Transverse colon (tissue), 4 donors: ENCODE data around the gene SLC49A3. TPM values are rescaled to one million over a fixed set of nuclear protein-coding genes. Genes with fewer than 3 reads are reported as not detected.

Source experiments
- DNase-seq: peaks from one replicate; pipeline ENCODE4 v3.0.0-alpha.2; 2019
- H3K27ac ChIP-seq, 4 donors: fragments of 200-600 bp; sonication (generic); 2 replicates each; pipeline ENCODE4 v1.5.1; 2016 to 2018; ENCODE audit warnings: inconsistent platforms in 4 of 4
- H3K27me3 ChIP-seq: fragments of 200-600 bp; sonication (generic); 2 replicates; pipeline ENCODE4 v1.5.1; 2017; ENCODE audit warnings: inconsistent platforms
- H3K36me3 ChIP-seq, 4 donors: fragments of 200-600 bp; sonication (generic); 2 replicates each; pipeline ENCODE4 v1.5.1; 2017 to 2019; ENCODE audit warnings: inconsistent platforms in 4 of 4
- H3K4me1 ChIP-seq, 4 donors: fragments of 200-600 bp; sonication (generic); 2 replicates each; pipeline ENCODE4 v1.5.1; 2017 to 2020; ENCODE audit warnings: inconsistent platforms in 4 of 4
- H3K4me3 ChIP-seq, 4 donors: fragments of 200-600 bp; sonication (generic); 1 replicate in 1 of 4; 2 replicates in 3 of 4; pipeline versions ENCODE4 v1.5.1 to v1.6.1; 2017 to 2019; ENCODE audit warnings: inconsistent platforms in 4 of 4
- H3K9me3 ChIP-seq, 2 donors: fragments of 200-600 bp; sonication (generic); 2 replicates each; pipeline ENCODE4 v1.5.1; 2017 to 2019; ENCODE audit warnings: inconsistent platforms in 2 of 2
- EP300 ChIP-seq: sonication (generic); formaldehyde crosslinking; IDR thresholded peaks from one replicate; pipeline ENCODE4 v1.6.1; 2017; ENCODE audit warnings: antibody characterized with exemption, low read depth
- POLR2A ChIP-seq: fragments of 450-650 bp; IDR thresholded peaks from one replicate; pipeline ENCODE4 v1.6.1; 2016; ENCODE audit warnings: antibody characterized with exemption, mild to moderate bottlenecking, moderate library complexity
- POLR2AphosphoS5 ChIP-seq, 3 donors: sonication (generic); formaldehyde crosslinking; IDR thresholded peaks; one replicate each; pipeline ENCODE4 v1.6.1; 2016; ENCODE audit warnings: antibody characterized with exemption in 3 of 3
- WGBS, 2 donors: methylation state at CpG; one replicate each; pipeline ENCODE4 v1.1.5; 2018; ENCODE audit warnings: low coverage in 1 of 2; 5-methylcytosine and 5-hydroxymethylcytosine counted together
- in situ Hi-C, 4 donors: fragments of 200-750 bp; cut with MboI; loops; one replicate each; pipeline versions ENCODE4 v1.15.0 to v1.15.1; 2017; ENCODE audit warnings: low sequenced_read_pairs in 3 of 4, low pct_ligation_motif_present in 1 of 4, low pct_unique_long_range_greater_than_20kb in 1 of 4
- intact Hi-C: fragments of 100-400 bp; cut with DNase I; formaldehyde crosslinking; loops from one replicate; pipeline ENCODE4 v1.15.1; 2023; ENCODE audit warnings: low total_unique reads
- total RNA-seq, 4 donors: library from RNA; depleted of rRNA; stranded (reverse); fragments of >200 nt; gene quantifications; one replicate each; pipeline ENCODE4 v1.1.0, GENCODE V29; 2016
- TF ChIP-seq, protein P1 (sequence below), 5 experiments: fragments of 200-600 bp in 3 of 5; fragments of 450-650 bp in 2 of 5; sonication (generic) in 3 of 5; IDR thresholded peaks; 1 replicate in 2 of 5; 2 replicates in 3 of 5; pipeline ENCODE4 v1.5.1; 2016 to 2017; ENCODE audit warnings: antibody characterized with exemption in 5 of 5, inconsistent platforms in 3 of 5, mild to moderate bottlenecking in 2 of 5, moderate library complexity in 1 of 5

SLC49A3 gene
- total RNA-seq, 4 donors from 2014 or later = 1.2 to 17.6 (median 9.2) TPM

DNA sequence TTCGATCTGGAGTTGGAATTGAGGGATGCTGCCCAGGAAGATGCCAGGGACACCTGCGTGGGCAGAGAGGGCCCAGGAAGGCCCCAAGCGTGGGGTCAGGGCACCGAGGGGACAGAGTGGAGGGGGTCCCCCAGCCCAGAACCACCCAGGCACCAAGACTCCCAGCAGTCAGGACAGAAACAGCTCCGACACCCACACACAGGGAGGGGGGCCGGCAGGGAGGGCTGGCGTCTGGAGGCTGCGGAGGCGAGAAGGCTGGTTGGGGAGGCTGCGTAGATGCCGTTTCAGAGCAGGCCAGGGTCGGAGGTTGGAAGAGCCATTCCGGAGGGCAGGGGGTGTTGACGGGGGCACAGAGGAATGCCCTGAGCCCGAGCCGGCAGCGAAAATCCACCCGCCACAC lies 38.5 kb downstream of the SLC49A3 start:
- H3K27ac ChIP-seq = no peak overlapping the region
- no peak for DNase-seq
- 78 to 82% methylated on average over 4 to 18 of the region's 18 CpGs for WGBS, 2 donors
- peaks cover 67% of the 10 kb centered on the region for H3K27me3 ChIP-seq
- no peaks in the 10 kb centered on the region for H3K36me3 ChIP-seq
- TF ChIP-seq EP300 = no peak
- no peaks in the 10 kb centered on the region for H3K4me1 ChIP-seq
- in situ Hi-C loops = no loop called here
- intact Hi-C loops = no loop called here
- H3K4me3 ChIP-seq = no peak overlapping the region
- H3K9me3 ChIP-seq = no peaks in the 10 kb centered on the region

GRCh38 chr4:649751-650310 lies 39.1 kb downstream of the SLC49A3 start:
- Histone ChIP-seq H3K9me3 (no peaks in the 10 kb centered on the region), H3K27ac (no peak overlapping the region), H3K4me1 (no peaks in the 10 kb centered on the region), H3K4me3 (no peak overlapping the region), H3K36me3 (no peaks in the 10 kb centered on the region), H3K27me3 (peaks cover 60% of the 10 kb centered on the region)
- WGBS, 2 donors = 89% methylated on average over 13 of the region's 13 CpGs; no CpG with 5 or more reads in 1 of the 2 donors
- no peak for DNase-seq
- intact Hi-C loops (no loop called here), in situ Hi-C loops (no loop called here)
- TF ChIP-seq POLR2AphosphoS5 (IDR thresholded peaks at IDR 0.05) (no peak), POLR2A (no peak), EP300 (no peak)
- TF ChIP-seq, protein P1, sequence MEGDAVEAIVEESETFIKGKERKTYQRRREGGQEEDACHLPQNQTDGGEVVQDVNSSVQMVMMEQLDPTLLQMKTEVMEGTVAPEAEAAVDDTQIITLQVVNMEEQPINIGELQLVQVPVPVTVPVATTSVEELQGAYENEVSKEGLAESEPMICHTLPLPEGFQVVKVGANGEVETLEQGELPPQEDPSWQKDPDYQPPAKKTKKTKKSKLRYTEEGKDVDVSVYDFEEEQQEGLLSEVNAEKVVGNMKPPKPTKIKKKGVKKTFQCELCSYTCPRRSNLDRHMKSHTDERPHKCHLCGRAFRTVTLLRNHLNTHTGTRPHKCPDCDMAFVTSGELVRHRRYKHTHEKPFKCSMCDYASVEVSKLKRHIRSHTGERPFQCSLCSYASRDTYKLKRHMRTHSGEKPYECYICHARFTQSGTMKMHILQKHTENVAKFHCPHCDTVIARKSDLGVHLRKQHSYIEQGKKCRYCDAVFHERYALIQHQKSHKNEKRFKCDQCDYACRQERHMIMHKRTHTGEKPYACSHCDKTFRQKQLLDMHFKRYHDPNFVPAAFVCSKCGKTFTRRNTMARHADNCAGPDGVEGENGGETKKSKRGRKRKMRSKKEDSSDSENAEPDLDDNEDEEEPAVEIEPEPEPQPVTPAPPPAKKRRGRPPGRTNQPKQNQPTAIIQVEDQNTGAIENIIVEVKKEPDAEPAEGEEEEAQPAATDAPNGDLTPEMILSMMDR (IDR thresholded peaks at IDR 0.05) = no peak

- H3K4me1 ChIP-seq = no peaks in the 10 kb centered on the region
- H3K27me3 ChIP-seq = peaks cover 60% of the 10 kb centered on the region
- H3K27ac ChIP-seq = no peak overlapping the region
- no peak overlapping the region for H3K4me3 ChIP-seq
- in situ Hi-C loops (no loop called here), intact Hi-C loops (no loop called here)
- no peak for DNase-seq
- H3K36me3 ChIP-seq = no peaks in the 10 kb centered on the region
- WGBS, 2 donors = 87% methylated on average over 7 of the region's 7 CpGs; no CpG with 5 or more reads in 1 of the 2 donors
- no peaks in the 10 kb centered on the region for H3K9me3 ChIP-seq
- TF ChIP-seq, protein P1 (IDR thresholded peaks at IDR 0.05) = no peak
- TF ChIP-seq POLR2A (no peak), EP300 (no peak), POLR2AphosphoS5 (IDR thresholded peaks at IDR 0.05) (no peak)
Measured at GRCh38 chr4:649293-649625, 39.7 kb downstream of the SLC49A3 start.

DNA sequence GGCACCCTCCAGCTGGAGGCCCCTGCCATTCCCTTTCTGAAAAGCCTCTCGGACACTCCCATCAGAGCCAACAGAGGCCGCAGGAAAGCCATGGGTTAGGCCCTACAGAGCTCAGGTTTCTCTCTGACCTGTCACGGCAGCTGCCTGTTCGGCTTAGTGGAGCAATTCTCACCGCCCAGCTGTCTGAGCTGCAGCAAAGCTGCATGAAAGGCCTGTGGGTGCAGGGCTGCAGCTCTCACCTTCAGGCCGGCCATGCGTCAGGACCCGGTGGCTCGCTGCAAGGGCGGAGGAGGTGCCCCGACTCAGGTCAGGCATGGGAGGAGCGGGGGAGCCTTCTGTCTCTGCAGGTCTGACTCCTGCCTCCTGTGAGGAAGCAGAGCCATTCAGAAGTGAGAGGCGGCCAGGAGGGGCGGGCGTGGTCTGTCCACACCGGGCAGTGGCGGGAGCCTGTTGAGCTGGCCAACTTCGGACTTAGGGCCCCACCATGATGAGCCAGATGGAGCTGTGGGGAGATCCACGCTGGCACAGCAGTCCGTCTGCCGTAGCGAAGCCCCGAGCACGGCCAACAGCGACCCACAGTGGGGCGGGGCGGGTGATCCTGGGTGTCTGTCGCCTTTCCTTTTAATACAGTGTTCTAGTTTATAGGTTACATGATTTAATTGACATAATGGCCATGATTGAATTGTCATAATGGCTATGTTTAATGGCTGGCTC lies 40.2 kb downstream of the SLC49A3 start:
- Histone ChIP-seq H3K27me3 (peaks cover 60% of the 10 kb centered on the region), H3K9me3 (no peaks in the 10 kb centered on the region), H3K4me1 (no peaks in the 10 kb centered on the region), H3K4me3 (no peak overlapping the region), H3K36me3 (no peaks in the 10 kb centered on the region), H3K27ac (no peak overlapping the region)
- WGBS, 2 donors = 82% methylated on average over 28 of the region's 28 CpGs; no CpG with 5 or more reads in 1 of the 2 donors
- intact Hi-C loops (no loop called here), in situ Hi-C loops (no loop called here)
- DNase-seq = no peak
- no peak for TF ChIP-seq POLR2A
- TF ChIP-seq, protein P1 (IDR thresholded peaks at IDR 0.05) = no peak
- TF ChIP-seq EP300 = no peak
- TF ChIP-seq POLR2AphosphoS5 (IDR thresholded peaks at IDR 0.05) = no peak
